GM13977 (cell line): ENCODE results near the gene SV2C.
A peak's percentile ranks its signal among the peaks of the same experiment; 100 is the strongest.

ENCODE experiments used
- DNase-seq: peaks from one replicate; pipeline ENCODE4 v3.0.0; 2012; ENCODE audit warnings: low spot score
- in situ Hi-C: fragments of 300-500 bp; cut with MboI; formaldehyde crosslinking; loops from one replicate; pipeline ENCODE4 v1.12.0; 2022; ENCODE audit warnings: low sequenced_read_pairs, low pct_unique_long_range_greater_than_20kb, mixed read lengths, inconsistent platforms; ENCODE audit not compliant: unreplicated experiment
- TF ChIP-seq, protein P1 (sequence below): IDR thresholded peaks from 2 replicates; pipeline ENCODE4 v1.5.1; 2012; ENCODE audit warnings: mild to moderate bottlenecking, control low read depth; ENCODE audit not compliant: insufficient read depth; ENCODE audit errors: extremely low read depth, missing control alignments

SV2C gene

DNA sequence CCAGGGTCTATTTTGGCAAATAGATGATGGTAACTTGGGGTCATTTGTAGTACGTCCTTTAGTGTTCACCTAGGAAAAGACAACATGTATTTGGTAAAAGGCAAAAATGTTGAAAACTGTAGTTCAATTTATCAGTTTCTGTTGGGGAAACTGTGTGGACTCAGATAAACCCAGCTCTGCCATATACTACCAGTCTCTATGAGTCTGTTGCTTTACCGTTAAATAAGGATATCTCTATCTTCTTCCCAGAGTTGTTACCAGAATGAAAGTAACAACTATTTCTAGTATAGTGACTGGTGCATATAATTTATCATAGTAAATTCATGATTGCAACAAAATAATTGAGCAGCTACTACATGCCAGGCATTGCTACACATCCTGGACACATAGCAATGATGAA, 316.1 kb downstream of the SV2C start:
- TF ChIP-seq, protein P1, sequence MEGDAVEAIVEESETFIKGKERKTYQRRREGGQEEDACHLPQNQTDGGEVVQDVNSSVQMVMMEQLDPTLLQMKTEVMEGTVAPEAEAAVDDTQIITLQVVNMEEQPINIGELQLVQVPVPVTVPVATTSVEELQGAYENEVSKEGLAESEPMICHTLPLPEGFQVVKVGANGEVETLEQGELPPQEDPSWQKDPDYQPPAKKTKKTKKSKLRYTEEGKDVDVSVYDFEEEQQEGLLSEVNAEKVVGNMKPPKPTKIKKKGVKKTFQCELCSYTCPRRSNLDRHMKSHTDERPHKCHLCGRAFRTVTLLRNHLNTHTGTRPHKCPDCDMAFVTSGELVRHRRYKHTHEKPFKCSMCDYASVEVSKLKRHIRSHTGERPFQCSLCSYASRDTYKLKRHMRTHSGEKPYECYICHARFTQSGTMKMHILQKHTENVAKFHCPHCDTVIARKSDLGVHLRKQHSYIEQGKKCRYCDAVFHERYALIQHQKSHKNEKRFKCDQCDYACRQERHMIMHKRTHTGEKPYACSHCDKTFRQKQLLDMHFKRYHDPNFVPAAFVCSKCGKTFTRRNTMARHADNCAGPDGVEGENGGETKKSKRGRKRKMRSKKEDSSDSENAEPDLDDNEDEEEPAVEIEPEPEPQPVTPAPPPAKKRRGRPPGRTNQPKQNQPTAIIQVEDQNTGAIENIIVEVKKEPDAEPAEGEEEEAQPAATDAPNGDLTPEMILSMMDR, result no peak
- in situ Hi-C loops, result no loop called here
- no peak for DNase-seq

DNA sequence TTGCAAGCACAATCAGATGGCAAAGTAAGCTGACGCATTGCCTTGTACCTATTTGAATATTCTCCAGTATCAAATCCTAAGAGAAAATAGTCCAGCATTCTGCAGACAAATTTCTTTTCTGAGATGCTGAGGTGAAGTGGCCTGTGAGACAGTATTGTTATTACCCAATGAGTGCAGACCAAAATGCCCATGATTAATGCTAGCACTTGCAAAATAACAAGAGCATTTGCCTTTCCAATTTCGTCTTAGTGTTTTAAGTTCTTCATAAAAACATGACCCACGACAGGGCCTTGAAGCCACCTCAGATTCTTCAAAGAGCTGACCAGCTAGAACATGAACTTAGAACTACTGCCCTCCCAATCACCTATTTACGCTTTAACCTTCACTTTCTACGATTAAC, 317.3 kb downstream of the SV2C start:
- DNase-seq, result no peak
- in situ Hi-C loops, result loop anchor here (10.0 kb wide), 1 partner anchor 144 kb away; no protein-coding TSS in a partner anchor
- TF ChIP-seq, protein P1, result no peak

DNA sequence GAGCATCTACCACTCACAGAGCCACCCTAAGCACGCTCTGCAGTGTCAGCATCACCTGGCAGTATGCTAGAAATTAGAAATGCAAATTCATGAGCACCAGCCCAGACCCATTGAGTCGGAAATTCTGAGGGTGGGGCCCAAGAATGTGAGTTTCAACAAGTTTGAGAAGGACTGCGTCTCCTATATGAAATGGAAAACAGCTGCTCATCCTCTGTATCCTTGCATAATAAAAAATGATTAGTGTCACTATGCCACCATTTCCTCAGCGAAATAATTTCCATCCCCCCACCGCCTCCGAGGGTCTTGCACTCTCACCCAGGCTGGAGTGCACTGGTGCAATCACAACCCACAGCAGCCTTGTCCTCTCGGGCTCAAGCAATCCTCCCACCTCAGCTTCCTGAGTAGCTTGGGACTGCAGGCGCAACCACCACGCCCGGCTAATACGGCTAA, 318.6 kb downstream of the SV2C start:
- in situ Hi-C loops, result loop anchor here (10.0 kb wide), 1 partner anchor 143 kb away; no protein-coding TSS in a partner anchor
- peak; percentile 31 for DNase-seq
- TF ChIP-seq, protein P1, result no peak

DNA sequence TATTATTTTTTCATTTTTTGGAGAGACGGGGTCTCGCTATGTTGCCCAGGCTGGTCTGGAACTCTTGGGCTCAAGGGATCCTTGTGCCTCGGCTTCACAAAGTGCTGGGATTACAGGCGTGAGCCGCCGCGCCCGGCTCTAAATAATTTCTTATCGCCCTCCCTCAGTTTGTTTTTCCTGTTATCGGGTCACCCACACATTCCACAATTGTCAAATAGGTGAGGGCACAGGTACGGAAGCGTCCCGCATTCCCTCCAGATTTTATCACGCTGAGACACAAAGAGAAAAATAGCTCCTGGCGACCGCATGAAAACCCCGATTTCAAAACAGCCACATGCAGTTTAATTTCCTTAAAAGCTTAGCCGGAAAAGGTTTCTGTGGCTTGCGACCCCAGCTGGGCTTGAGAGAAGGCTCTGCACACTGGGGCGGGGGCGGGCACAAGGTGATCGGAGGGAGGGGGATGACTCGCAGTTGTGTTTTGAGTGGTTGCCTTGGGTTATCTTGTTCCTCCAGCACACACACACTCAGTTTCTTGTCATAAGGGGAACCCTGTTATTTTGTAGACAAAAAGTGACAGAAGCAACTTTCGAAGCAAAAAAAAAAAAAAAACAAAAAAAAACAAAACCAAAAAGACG, 319.2 kb downstream of the SV2C start:
- TF ChIP-seq, protein P1, result no peak
- peak; percentile 87 for DNase-seq
- in situ Hi-C loops, result loop anchor here (10.0 kb wide), 1 partner anchor 142 kb away; no protein-coding TSS in a partner anchor

DNA sequence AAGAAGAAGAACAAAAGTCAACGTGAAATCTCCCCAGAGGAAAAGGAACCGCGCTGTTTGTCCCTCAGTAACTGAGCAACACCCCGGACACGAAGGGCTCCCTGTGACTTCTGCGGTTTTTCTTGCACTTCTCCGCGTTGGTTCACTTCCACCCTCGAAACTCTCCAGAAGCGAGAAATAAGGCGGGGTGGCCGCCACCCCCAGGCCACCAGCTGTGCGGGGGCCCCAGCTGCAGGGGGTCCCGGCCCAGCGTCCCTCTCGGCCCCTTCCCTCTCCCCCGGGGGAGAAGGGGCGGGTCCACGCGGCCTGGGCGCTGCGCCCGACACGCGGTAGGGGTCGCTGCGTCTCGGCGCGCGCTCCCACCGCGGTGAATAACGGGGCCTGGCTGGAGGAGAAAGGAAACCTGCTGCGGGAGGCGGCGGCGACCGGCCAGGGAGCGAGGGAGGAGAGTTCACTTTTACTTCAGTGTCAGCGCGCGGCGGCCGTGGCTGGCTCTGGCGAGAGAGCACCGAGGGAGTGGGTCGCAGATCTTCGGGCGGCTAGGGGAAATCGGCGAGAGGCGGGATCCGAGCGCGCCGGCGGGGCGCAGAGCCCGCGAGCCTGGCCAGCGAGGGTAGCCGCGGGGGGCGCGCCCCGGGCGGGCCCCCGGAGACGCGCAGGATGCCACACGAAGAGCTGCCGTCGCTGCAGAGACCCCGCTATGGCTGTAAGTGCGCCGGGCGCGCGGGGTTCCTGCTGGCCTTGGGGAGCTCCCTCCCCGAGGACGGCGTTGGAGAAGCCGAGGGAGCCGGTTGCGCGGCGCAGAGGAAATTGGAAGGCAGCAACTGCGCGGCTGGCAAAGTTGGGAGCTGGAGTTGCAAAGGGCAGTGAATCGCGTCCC, 319.9 kb downstream of the SV2C start, which contains the start of gene IQGAP2:
Gene IQGAP2 (plus strand): TSS at position 400 of the 880 bp plus-strand sequence. CDS start 261 bp downstream, at position 661.
- in situ Hi-C loops, result loop anchor here (10.0 kb wide), 1 partner anchor 142 kb away; no protein-coding TSS in a partner anchor
- TF ChIP-seq, protein P1, result peak; percentile 94
- DNase-seq, result peak; percentile 90
